ENCODE data around the gene ARHGAP6.
"Not testable (repeated sequence)": the region's sequence is repeated elsewhere in the genome, so short reads cannot be mapped to it uniquely, and the experiment has no call there.

The ARHGAP6 gene

GRCh38 chrX:11567528-11568220, 98.0 kb downstream of the ARHGAP6 start:
- DNase-seq = no peak

- no peak for DNase-seq
Observed at GRCh38 chrX:11566789-11567188, 98.9 kb downstream of the ARHGAP6 start.

GRCh38 chrX:11566173-11566572, 99.5 kb downstream of the ARHGAP6 start:
- no peak for DNase-seq

GRCh38 chrX:11564546-11564945, 101.2 kb downstream of the ARHGAP6 start:
- no peak for DNase-seq

GRCh38 chrX:11562570-11562969, 103.2 kb downstream of the ARHGAP6 start:
- DNase-seq = no peak

GRCh38 chrX:11558972-11559371, 106.7 kb downstream of the ARHGAP6 start:
- DNase-seq = peak; percentile 51

GRCh38 chrX:11557120-11557519, 108.6 kb downstream of the ARHGAP6 start:
- DNase-seq = no peak

- DNase-seq = no peak
Observed at GRCh38 chrX:11555759-11556158, 110.0 kb downstream of the ARHGAP6 start.

GRCh38 chrX:11553594-11553993, 112.1 kb downstream of the ARHGAP6 start:
- DNase-seq = no peak

GRCh38 chrX:11551151-11551550, 114.6 kb downstream of the ARHGAP6 start:
- DNase-seq = no peak

GRCh38 chrX:11546917-11547316, 118.8 kb downstream of the ARHGAP6 start:
- no peak for DNase-seq

- no peak for DNase-seq
Observed at GRCh38 chrX:11543249-11543648, 122.5 kb downstream of the ARHGAP6 start.

GRCh38 chrX:11541510-11541909, 124.2 kb downstream of the ARHGAP6 start:
- no peak for DNase-seq

GRCh38 chrX:11540532-11541377, 125.0 kb downstream of the ARHGAP6 start:
- DNase-seq = no peak

GRCh38 chrX:11537141-11537540, 128.6 kb downstream of the ARHGAP6 start:
- DNase-seq = no peak

GRCh38 chrX:11535156-11535919, 130.4 kb downstream of the ARHGAP6 start:
- no peak for DNase-seq

- DNase-seq = peak; percentile 87
Observed at GRCh38 chrX:11533199-11533651, 132.5 kb downstream of the ARHGAP6 start.

GRCh38 chrX:11532291-11533078, 133.2 kb downstream of the ARHGAP6 start:
- DNase-seq = peak; percentile 43

GRCh38 chrX:11531226-11531625, 134.5 kb downstream of the ARHGAP6 start:
- DNase-seq = peak; percentile 10

- no peak for DNase-seq
Observed at GRCh38 chrX:11530621-11531020, 135.1 kb downstream of the ARHGAP6 start.

GRCh38 chrX:11528623-11529022, 137.1 kb downstream of the ARHGAP6 start:
- no peak for DNase-seq

- DNase-seq = no peak
Observed at GRCh38 chrX:11525685-11526084, 140.0 kb downstream of the ARHGAP6 start.

GRCh38 chrX:11519234-11519633, 146.5 kb downstream of the ARHGAP6 start:
- not testable (repeated sequence) for DNase-seq
